ENCODE results near the gene COL4A2.
A peak's percentile ranks its signal among the peaks of the same experiment; 100 is the strongest.

COL4A2 gene

DNA sequence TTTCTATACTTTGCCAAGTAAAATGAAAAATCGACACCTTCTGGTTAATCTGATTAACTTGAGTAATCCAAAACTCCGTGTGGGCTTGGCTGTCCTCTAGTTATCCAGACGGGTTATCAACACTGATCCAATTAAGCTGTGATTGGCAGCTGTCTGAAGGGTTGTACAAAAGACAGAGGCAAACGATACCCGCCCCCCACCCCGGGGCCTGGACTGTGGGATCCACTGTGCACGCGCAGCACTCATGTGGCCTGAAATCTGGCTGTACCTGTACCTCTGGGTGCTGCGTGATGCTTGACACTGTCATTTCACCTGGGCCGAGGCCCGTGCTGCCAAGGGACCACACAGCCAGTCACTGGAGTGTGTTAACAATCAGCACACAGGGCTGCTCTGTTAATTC lies 53.5 kb downstream of the COL4A2 start:
- Histone ChIP-seq H3K27me3 (ENCODE audit: insufficient read depth, low read length) (0 out of 2 replicates have a peak, but pooled peaks cover 4% of the 10 kb centered on the region), H3K4me1 (ENCODE audit: insufficient read depth, low read length, severe bottlenecking) (no peaks in the 10 kb centered on the region), H3K9me3 (ENCODE audit: low read length) (no peaks in the 10 kb centered on the region), H4K20me1 (ENCODE audit: insufficient read depth, low read length) (no peaks in the 10 kb centered on the region), H3K9me2 (ENCODE audit: low read depth, low read length) (no peaks in the 10 kb centered on the region), H3K9ac (ENCODE audit: low read length) (no peak overlapping the region), H3K4me3 (ENCODE audit: low read depth, low read length, poor library complexity, severe bottlenecking) (no peak overlapping the region), H3K79me2 (ENCODE audit: insufficient read depth, low read length) (no peaks in the 10 kb centered on the region), H3F3A (ENCODE audit: insufficient read depth, low read length) (no peaks in the 10 kb centered on the region), H2AFZ (ENCODE audit: low read length) (no peak overlapping the region), H3K36me3 (ENCODE audit: insufficient read depth, low read length) (no peaks in the 10 kb centered on the region), H3K27ac (ENCODE audit: low read depth, low read length, poor library complexity, severe bottlenecking) (no peak overlapping the region), H3K4me2 (ENCODE audit: low read length) (no peak overlapping the region)
- TF ChIP-seq, protein P1, sequence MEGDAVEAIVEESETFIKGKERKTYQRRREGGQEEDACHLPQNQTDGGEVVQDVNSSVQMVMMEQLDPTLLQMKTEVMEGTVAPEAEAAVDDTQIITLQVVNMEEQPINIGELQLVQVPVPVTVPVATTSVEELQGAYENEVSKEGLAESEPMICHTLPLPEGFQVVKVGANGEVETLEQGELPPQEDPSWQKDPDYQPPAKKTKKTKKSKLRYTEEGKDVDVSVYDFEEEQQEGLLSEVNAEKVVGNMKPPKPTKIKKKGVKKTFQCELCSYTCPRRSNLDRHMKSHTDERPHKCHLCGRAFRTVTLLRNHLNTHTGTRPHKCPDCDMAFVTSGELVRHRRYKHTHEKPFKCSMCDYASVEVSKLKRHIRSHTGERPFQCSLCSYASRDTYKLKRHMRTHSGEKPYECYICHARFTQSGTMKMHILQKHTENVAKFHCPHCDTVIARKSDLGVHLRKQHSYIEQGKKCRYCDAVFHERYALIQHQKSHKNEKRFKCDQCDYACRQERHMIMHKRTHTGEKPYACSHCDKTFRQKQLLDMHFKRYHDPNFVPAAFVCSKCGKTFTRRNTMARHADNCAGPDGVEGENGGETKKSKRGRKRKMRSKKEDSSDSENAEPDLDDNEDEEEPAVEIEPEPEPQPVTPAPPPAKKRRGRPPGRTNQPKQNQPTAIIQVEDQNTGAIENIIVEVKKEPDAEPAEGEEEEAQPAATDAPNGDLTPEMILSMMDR (IDR thresholded peaks at IDR 0.05; ENCODE audit: low read length): no peak
- no peak for TF ChIP-seq EZH2 (IDR thresholded peaks at IDR 0.05; ENCODE audit: borderline replicate concordance, low read length)

DNA sequence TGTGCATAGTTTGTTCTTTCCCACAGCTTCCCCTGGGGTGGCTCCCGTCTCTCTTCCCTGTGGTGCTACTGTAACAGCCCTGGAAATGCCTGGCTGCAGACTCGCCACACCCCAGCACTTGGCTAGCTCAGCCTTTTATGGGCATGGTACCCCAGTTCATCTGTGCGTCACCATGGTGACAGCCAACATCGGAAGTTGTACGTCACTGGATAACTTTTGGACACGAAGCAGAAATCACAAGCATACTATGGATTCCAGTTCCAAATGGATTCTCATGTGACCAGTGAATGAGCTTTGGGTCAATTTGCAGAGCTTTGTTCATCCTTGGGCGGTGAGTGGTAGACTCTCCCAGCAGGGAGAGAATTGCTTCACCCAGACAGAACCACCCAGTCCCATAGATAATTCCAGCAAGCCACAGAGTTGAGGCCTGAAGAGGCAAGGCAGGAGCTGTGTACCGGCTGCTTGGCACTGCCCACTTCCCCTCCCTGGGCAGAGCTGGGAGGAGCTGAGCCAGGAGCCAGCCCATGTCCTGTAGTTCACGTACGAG lies 54.4 kb downstream of the COL4A2 start:
- Histone ChIP-seq H3F3A (ENCODE audit: insufficient read depth, low read length) (no peaks in the 10 kb centered on the region), H3K4me3 (ENCODE audit: low read depth, low read length, poor library complexity, severe bottlenecking) (no peak overlapping the region), H3K9me2 (ENCODE audit: low read depth, low read length) (no peaks in the 10 kb centered on the region), H3K79me2 (ENCODE audit: insufficient read depth, low read length) (no peaks in the 10 kb centered on the region), H4K20me1 (ENCODE audit: insufficient read depth, low read length) (no peaks in the 10 kb centered on the region), H3K27ac (ENCODE audit: low read depth, low read length, poor library complexity, severe bottlenecking) (no peak overlapping the region), H3K9ac (ENCODE audit: low read length) (no peak overlapping the region), H3K4me1 (ENCODE audit: insufficient read depth, low read length, severe bottlenecking) (no peaks in the 10 kb centered on the region), H3K27me3 (ENCODE audit: insufficient read depth, low read length) (0 out of 2 replicates have a peak, but pooled peaks cover 4% of the 10 kb centered on the region), H3K36me3 (ENCODE audit: insufficient read depth, low read length) (no peaks in the 10 kb centered on the region), H2AFZ (ENCODE audit: low read length) (no peak overlapping the region), H3K9me3 (ENCODE audit: low read length) (no peaks in the 10 kb centered on the region), H3K4me2 (ENCODE audit: low read length) (no peak overlapping the region)
- TF ChIP-seq, protein P1 (IDR thresholded peaks at IDR 0.05; ENCODE audit: low read length): no peak
- no peak for TF ChIP-seq EZH2 (IDR thresholded peaks at IDR 0.05; ENCODE audit: borderline replicate concordance, low read length)

DNA sequence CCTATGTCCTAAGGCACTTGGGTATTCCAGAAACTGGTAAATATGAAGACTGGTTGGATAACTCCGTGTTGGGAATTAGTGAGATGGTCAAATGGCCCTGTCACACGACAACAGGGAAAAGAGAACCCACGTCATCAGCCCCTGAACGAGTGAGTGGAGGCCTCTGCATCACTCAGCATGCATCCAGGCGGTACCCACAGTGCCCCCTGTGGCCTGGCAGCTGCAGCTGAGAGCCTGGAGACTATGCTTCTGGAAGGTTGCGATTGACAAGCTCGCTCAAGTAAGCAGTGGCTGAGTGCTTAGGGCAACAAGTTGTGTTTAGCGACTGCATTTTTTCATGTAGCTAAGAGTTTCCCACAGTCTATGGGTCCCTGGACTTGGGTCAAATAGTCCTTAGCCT lies 55.9 kb downstream of the COL4A2 start:
- Histone ChIP-seq H3K36me3 (ENCODE audit: insufficient read depth, low read length) (no peaks in the 10 kb centered on the region), H3K79me2 (ENCODE audit: insufficient read depth, low read length) (no peaks in the 10 kb centered on the region), H3K4me1 (ENCODE audit: insufficient read depth, low read length, severe bottlenecking) (no peaks in the 10 kb centered on the region), H3K9me3 (ENCODE audit: low read length) (no peaks in the 10 kb centered on the region), H3K4me3 (ENCODE audit: low read depth, low read length, poor library complexity, severe bottlenecking) (no peak overlapping the region), H3K27me3 (ENCODE audit: insufficient read depth, low read length) (0 out of 2 replicates have a peak, but pooled peaks cover 4% of the 10 kb centered on the region), H3K9me2 (ENCODE audit: low read depth, low read length) (no peaks in the 10 kb centered on the region), H3F3A (ENCODE audit: insufficient read depth, low read length) (no peaks in the 10 kb centered on the region), H2AFZ (ENCODE audit: low read length) (no peak overlapping the region), H3K4me2 (ENCODE audit: low read length) (no peak overlapping the region), H3K27ac (ENCODE audit: low read depth, low read length, poor library complexity, severe bottlenecking) (no peak overlapping the region), H4K20me1 (ENCODE audit: insufficient read depth, low read length) (no peaks in the 10 kb centered on the region), H3K9ac (ENCODE audit: low read length) (no peak overlapping the region)
- TF ChIP-seq EZH2 (IDR thresholded peaks at IDR 0.05; ENCODE audit: borderline replicate concordance, low read length): no peak
- TF ChIP-seq, protein P1 (IDR thresholded peaks at IDR 0.05; ENCODE audit: low read length): peak; percentile 50
